Heart left ventricle (tissue), 13 donors: ENCODE results near the gene ZDHHC11B.
"Not testable (repeated sequence)": the region's sequence is repeated elsewhere in the genome, so short reads cannot be mapped to it uniquely, and the experiment has no call there.

ENCODE experiments used
- CTCF ChIP-seq, 12 donors: fragments of 200-600 bp; sonication (generic) in 4 of 12; IDR thresholded peaks; one replicate each; pipeline versions ENCODE4 v1.5.0 to v1.8.0; 2018 to 2022; ENCODE audit warnings: antibody characterized with exemption in 12 of 12, mild to moderate bottlenecking in 5 of 12
- POLR2A ChIP-seq, 2 donors: fragments of 450-650 bp; IDR thresholded peaks; one replicate each; pipeline ENCODE4 v1.6.1; 2017; ENCODE audit warnings: antibody characterized with exemption in 2 of 2, mild to moderate bottlenecking in 2 of 2, moderate library complexity in 2 of 2
- donor health status: ischemic (EF 13 %, LVEDD 7.1; RV severe dilation, severe dysfunction).
- donor health status: DM: no; HTN: yes; CAD: no.
- donor health status: DM: no; HTN: no; CAD: no.
- donor health status: ischemic (EF 25% LVEDD 6.9; RV normal size, moderate dysfunction).
- donor health status: ischemic (EF 25% LVEDD 5.7; RV mildly dilated, moderate dysfunction).
- donor health status: ischemic (EF 35%, LVEDD 5.7; RV mildly dilated, moderate dysfunction).
- donor health status: nonischemic (EF 11% LVEDD 7.7; RV severe dilation, severe dysfunction).
- donor health status: DM: yes; HTN: yes; CAD: no.
- donor health status: PGD.
- donor health status: ischemic (EF 29% LVEDD 5.4; RV normal size, mild dysfunction).
- donor health status: nonischemic (EF 23%, LVEDD 6.1; RV moderate dilation, normal function).

- not testable (repeated sequence) for TF ChIP-seq CTCF, POLR2A (IDR thresholded peaks at IDR 0.05)
These were observed 2.2 kb downstream of the ZDHHC11B start for GRCh38 chr5:782356-782755.
